Fibroblast of peridontal ligament (primary cell): Measurements from ENCODE around the gene SDF2.

Experiments used
- DNase-seq: peaks from one replicate; pipeline ENCODE4 v3.0.0-alpha.2; 2010; ENCODE audit errors: extremely low read depth

Gene SDF2

GRCh38 chr17:28661635-28662526 lies at the start of gene SDF2, which contains the start of gene SUPT6H:
Gene SDF2, minus strand, starts transcription at chr17:28661906. Its CDS starts 30 bp downstream, at chr17:28661876.
Gene SUPT6H, plus strand, starts transcription at chr17:28662205. Its CDS starts 11,197 bp downstream, at chr17:28673402.
- peak; percentile 85 for DNase-seq

GRCh38 chr17:28710861-28711722 lies 49.4 kb upstream of the SDF2 start:
- peak; percentile 79 for DNase-seq

GRCh38 chr17:28707339-28707720 lies 45.6 kb upstream of the SDF2 start:
- DNase-seq, result no peak

- no peak for DNase-seq
Measured at GRCh38 chr17:28706471-28707338, 45.0 kb upstream of the SDF2 start.

GRCh38 chr17:28705728-28706334 lies 44.1 kb upstream of the SDF2 start:
- DNase-seq, result no peak

GRCh38 chr17:28705074-28705659 lies 43.5 kb upstream of the SDF2 start:
- no peak for DNase-seq

GRCh38 chr17:28704219-28704858 lies 42.6 kb upstream of the SDF2 start:
- no peak for DNase-seq

GRCh38 chr17:28703552-28704218 lies 42.0 kb upstream of the SDF2 start:
- DNase-seq, result no peak

GRCh38 chr17:28702752-28703150 lies 41.0 kb upstream of the SDF2 start:
- DNase-seq, result no peak

GRCh38 chr17:28702026-28702751 lies 40.5 kb upstream of the SDF2 start:
- DNase-seq, result no peak

GRCh38 chr17:28700830-28701492 lies 39.3 kb upstream of the SDF2 start:
- DNase-seq, result no peak

GRCh38 chr17:28700278-28700677 lies 38.6 kb upstream of the SDF2 start:
- DNase-seq, result no peak

- DNase-seq, result no peak
Measured at GRCh38 chr17:28698253-28698941, 36.7 kb upstream of the SDF2 start.

GRCh38 chr17:28693869-28694268 lies 32.2 kb upstream of the SDF2 start:
- no peak for DNase-seq

- no peak for DNase-seq
Measured at GRCh38 chr17:28689011-28689410, 27.3 kb upstream of the SDF2 start.

GRCh38 chr17:28688481-28688880 lies 26.8 kb upstream of the SDF2 start:
- DNase-seq, result no peak

GRCh38 chr17:28686296-28686695 lies 24.6 kb upstream of the SDF2 start:
- no peak for DNase-seq

- DNase-seq, result no peak
Measured at GRCh38 chr17:28685366-28685765, 23.7 kb upstream of the SDF2 start.
